ENCODE data around the gene GSAP. TPM values are rescaled to one million over a fixed set of nuclear protein-coding genes. Genes with fewer than 3 reads are reported as not detected.

Gene GSAP
- total and polyA plus RNA-seq, 2 donors (not counting 1 experiment from before 2014, with no cell fraction given) = 140 to 207 TPM

- H3K36me3 ChIP-seq (replicated peaks in 1 of 2; ENCODE audit: control extremely low read depth in 1 of 2, control insufficient read depth in 1 of 2, extremely low read depth in 1 of 2, insufficient read depth in 2 of 2, low read length in 1 of 2) = no peaks in the 10 kb centered on the region
- TF ChIP-seq CTCF (IDR thresholded peaks at IDR 0.05) (no peak), EZH2 (IDR thresholded peaks at IDR 0.05; ENCODE audit: borderline replicate concordance, insufficient read depth, low read depth, low read length, poor library complexity, severe bottlenecking) (no peak)
- ATAC-seq (ENCODE audit: low read depth) (no peak), DNase-seq (no peak)
- H3K4me3 ChIP-seq (ENCODE audit: control extremely low read depth in 1 of 5, extremely low read depth in 1 of 5, insufficient read depth in 1 of 5, low read depth in 2 of 5, low read length in 4 of 5) = no peak overlapping the region
- H3K4me3 Mint-ChIP-seq = no peak overlapping the region
- H3K27me3 ChIP-seq (replicated peaks in 1 of 4; ENCODE audit: control extremely low read depth in 1 of 4, control insufficient read depth in 3 of 4, insufficient read depth in 4 of 4, low read length in 3 of 4) = no peaks in the 10 kb centered on the region
- H3K9ac ChIP-seq (ENCODE audit: low read length) = no peak overlapping the region
- no peaks in the 10 kb centered on the region for H4K20me1 ChIP-seq (ENCODE audit: control insufficient read depth, insufficient read depth, low read length, poor library complexity, severe bottlenecking)
- peaks cover 20 to 24% of the 10 kb centered on the region in 2 donors for H3K4me1 ChIP-seq (ENCODE audit: control insufficient read depth in 2 of 2, insufficient read depth in 2 of 2, low read length in 2 of 2)
- WGBS (ENCODE audit: insufficient coverage) = 97% methylated on average over 5 of the region's 5 CpGs
- no peaks in the 10 kb centered on the region for H3K9me3 ChIP-seq (ENCODE audit: control extremely low read depth in 1 of 3, control insufficient read depth in 2 of 3, insufficient read depth in 1 of 3, low read length in 2 of 3)
- POLR2A ChIA-PET = no interaction called here
- CTCF ChIA-PET = no interaction called here
- no peak overlapping the region for H3K27ac ChIP-seq (ENCODE audit: low read length in 2 of 2)
- H3K27me3 Mint-ChIP-seq = no peaks in the 10 kb centered on the region
- H2AFZ ChIP-seq (ENCODE audit: insufficient read depth, low read depth, low read length, poor library complexity, severe bottlenecking) = no peak overlapping the region
- no peak overlapping the region for H3K4me2 ChIP-seq (replicated peaks; ENCODE audit: low read depth, low read length, poor library complexity, severe bottlenecking)
- intact Hi-C loops (cut with micrococcal nuclease) = no loop called here
- H3K79me2 ChIP-seq (ENCODE audit: control insufficient read depth, insufficient read depth, low read length) = no peaks in the 10 kb centered on the region
- no peaks in the 10 kb centered on the region for H3K9me3 Mint-ChIP-seq (ENCODE audit: insufficient read depth)
- no peak overlapping the region for H3K27ac Mint-ChIP-seq
- peaks cover 40% of the 10 kb centered on the region for H3K4me1 Mint-ChIP-seq
These were observed 144.4 kb downstream of the GSAP start for GRCh38 chr7:77271766-77272165.

- no CpG with 5 or more reads among the region's 1 CpG for WGBS (ENCODE audit: insufficient coverage)
- no peak for ATAC-seq (ENCODE audit: low read depth)
- Mint-ChIP-seq H3K4me3 (peak overlapping the region; percentile 72), H3K27ac (peak overlapping the region; percentile 85), H3K27me3 (no peaks in the 10 kb centered on the region), H3K9me3 (ENCODE audit: insufficient read depth) (no peaks in the 10 kb centered on the region), H3K4me1 (peaks cover 40% of the 10 kb centered on the region)
- no peak overlapping the region for H2AFZ ChIP-seq (ENCODE audit: insufficient read depth, low read depth, low read length, poor library complexity, severe bottlenecking)
- TF ChIP-seq CTCF (IDR thresholded peaks at IDR 0.05) (no peak), EZH2 (IDR thresholded peaks at IDR 0.05; ENCODE audit: borderline replicate concordance, insufficient read depth, low read depth, low read length, poor library complexity, severe bottlenecking) (no peak)
- peak overlapping the region in 1 of 5 experiments; percentile 32 for H3K4me3 ChIP-seq (ENCODE audit: control extremely low read depth in 1 of 5, extremely low read depth in 1 of 5, insufficient read depth in 1 of 5, low read depth in 2 of 5, low read length in 4 of 5)
- CTCF ChIA-PET = interaction anchor here (0.8 to 3.0 kb wide), 4 partner anchors 23 to 66 kb away, joined by 3 to 28 read pairs (median 4); no protein-coding TSS in a partner anchor
- no peaks in the 10 kb centered on the region for H4K20me1 ChIP-seq (ENCODE audit: control insufficient read depth, insufficient read depth, low read length, poor library complexity, severe bottlenecking)
- peak overlapping the region; percentile 60 for H3K4me2 ChIP-seq (replicated peaks; ENCODE audit: low read depth, low read length, poor library complexity, severe bottlenecking)
- no peaks in the 10 kb centered on the region for H3K36me3 ChIP-seq (replicated peaks in 1 of 2; ENCODE audit: control extremely low read depth in 1 of 2, control insufficient read depth in 1 of 2, extremely low read depth in 1 of 2, insufficient read depth in 2 of 2, low read length in 1 of 2)
- peak overlapping the region; percentile 33 for H3K9ac ChIP-seq (ENCODE audit: low read length)
- intact Hi-C loops (cut with micrococcal nuclease) = no loop called here
- no peaks in the 10 kb centered on the region for H3K27me3 ChIP-seq (replicated peaks in 1 of 4; ENCODE audit: control extremely low read depth in 1 of 4, control insufficient read depth in 3 of 4, insufficient read depth in 4 of 4, low read length in 3 of 4)
- no peak for DNase-seq
- no peaks in the 10 kb centered on the region for H3K79me2 ChIP-seq (ENCODE audit: control insufficient read depth, insufficient read depth, low read length)
- peak overlapping the region; percentile 25 to 67 for H3K27ac ChIP-seq (ENCODE audit: low read length in 2 of 2)
- H3K4me1 ChIP-seq (ENCODE audit: control insufficient read depth in 2 of 2, insufficient read depth in 2 of 2, low read length in 2 of 2) = peaks cover 20 to 24% of the 10 kb centered on the region in 2 donors
- POLR2A ChIA-PET = no interaction called here
- no peaks in the 10 kb centered on the region for H3K9me3 ChIP-seq (ENCODE audit: control extremely low read depth in 1 of 3, control insufficient read depth in 2 of 3, insufficient read depth in 1 of 3, low read length in 2 of 3)
These were observed 146.1 kb downstream of the GSAP start for GRCh38 chr7:77270094-77270480.

Measured in B cell (primary cell).